Epidermal melanocyte (primary cell): ENCODE results near the gene GPC1.
"Not testable (repeated sequence)": the region's sequence is repeated elsewhere in the genome, so short reads cannot be mapped to it uniquely, and the experiment has no call there.

ENCODE experiments used
- DNase-seq: peaks from one replicate; pipeline ENCODE4 v3.0.0; 2011; ENCODE audit warnings: low spot score; ENCODE audit not compliant: insufficient read length

Gene GPC1

GRCh38 chr2:240465268-240465764 is 29.9 kb downstream of the GPC1 start:
- DNase-seq = no peak

DNA sequence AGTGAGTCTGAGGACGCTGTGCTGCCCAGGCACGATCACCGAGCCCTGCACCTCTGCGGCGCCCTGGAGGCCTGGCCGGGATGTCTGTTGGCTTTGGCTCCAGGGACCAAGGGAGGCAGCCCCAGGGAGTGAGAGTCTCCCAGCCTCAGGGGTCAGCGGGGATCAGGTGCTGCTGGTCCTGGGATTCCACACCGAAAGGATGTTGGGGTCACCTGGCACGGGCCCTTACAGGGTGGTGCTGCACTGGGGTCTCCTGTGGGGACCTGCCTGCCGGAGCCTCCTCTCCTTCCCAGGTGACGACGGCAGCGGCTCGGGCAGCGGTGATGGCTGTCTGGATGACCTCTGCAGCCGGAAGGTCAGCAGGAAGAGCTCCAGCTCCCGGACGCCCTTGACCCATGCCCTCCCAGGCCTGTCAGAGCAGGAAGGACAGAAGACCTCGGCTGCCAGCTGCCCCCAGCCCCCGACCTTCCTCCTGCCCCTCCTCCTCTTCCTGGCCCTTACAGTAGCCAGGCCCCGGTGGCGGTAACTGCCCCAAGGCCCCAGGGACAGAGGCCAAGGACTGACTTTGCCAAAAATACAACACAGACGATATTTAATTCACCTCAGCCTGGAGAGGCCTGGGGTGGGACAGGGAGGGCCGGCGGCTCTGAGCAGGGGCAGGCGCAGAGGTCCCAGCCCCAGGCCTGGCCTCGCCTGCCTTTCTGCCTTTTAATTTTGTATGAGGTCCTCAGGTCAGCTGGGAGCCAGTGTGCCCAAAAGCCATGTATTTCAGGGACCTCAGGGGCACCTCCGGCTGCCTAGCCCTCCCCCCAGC is 30.5 kb downstream of the GPC1 start:
- no peak for DNase-seq

DNA sequence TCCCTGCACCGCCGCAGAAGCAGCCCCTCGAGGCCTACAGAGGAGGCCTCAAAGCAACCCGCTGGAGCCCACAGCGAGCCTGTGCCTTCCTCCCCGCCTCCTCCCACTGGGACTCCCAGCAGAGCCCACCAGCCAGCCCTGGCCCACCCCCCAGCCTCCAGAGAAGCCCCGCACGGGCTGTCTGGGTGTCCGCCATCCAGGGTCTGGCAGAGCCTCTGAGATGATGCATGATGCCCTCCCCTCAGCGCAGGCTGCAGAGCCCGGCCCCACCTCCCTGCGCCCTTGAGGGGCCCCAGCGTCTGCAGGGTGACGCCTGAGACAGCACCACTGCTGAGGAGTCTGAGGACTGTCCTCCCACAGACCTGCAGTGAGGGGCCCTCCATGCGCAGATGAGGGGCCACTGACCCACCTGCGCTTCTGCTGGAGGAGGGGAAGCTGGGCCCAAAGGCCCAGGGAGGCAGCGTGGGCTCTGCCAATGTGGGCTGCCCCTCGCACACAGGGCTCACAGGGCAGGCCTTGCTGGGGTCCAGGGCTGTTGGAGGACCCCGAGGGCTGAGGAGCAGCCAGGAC is 31.2 kb downstream of the GPC1 start:
- no peak for DNase-seq

GRCh38 chr2:240467149-240467642 is 31.7 kb downstream of the GPC1 start:
- no peak for DNase-seq

DNA sequence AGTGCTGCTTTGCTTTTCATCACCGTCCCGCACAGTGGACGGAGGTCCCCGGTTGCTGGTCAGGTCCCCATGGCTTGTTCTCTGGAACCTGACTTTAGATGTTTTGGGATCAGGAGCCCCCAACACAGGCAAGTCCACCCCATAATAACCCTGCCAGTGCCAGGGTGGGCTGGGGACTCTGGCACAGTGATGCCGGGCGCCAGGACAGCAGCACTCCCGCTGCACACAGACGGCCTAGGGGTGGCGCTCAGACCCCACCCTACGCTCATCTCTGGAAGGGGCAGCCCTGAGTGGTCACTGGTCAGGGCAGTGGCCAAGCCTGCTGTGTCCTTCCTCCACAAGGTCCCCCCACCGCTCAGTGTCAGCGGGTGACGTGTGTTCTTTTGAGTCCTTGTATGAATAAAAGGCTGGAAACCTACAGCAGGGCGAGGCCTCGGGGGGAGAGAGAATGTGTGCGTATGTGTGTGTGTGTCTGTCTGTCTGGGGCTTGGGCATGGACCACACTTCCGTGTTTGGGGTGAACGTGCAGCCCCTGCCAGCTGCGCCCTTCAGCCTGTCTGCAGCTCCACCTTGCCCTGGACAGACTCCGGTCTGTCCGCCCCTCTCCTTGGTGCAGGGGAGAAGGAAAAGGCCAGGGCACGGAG is 32.3 kb downstream of the GPC1 start:
- DNase-seq = no peak

DNA sequence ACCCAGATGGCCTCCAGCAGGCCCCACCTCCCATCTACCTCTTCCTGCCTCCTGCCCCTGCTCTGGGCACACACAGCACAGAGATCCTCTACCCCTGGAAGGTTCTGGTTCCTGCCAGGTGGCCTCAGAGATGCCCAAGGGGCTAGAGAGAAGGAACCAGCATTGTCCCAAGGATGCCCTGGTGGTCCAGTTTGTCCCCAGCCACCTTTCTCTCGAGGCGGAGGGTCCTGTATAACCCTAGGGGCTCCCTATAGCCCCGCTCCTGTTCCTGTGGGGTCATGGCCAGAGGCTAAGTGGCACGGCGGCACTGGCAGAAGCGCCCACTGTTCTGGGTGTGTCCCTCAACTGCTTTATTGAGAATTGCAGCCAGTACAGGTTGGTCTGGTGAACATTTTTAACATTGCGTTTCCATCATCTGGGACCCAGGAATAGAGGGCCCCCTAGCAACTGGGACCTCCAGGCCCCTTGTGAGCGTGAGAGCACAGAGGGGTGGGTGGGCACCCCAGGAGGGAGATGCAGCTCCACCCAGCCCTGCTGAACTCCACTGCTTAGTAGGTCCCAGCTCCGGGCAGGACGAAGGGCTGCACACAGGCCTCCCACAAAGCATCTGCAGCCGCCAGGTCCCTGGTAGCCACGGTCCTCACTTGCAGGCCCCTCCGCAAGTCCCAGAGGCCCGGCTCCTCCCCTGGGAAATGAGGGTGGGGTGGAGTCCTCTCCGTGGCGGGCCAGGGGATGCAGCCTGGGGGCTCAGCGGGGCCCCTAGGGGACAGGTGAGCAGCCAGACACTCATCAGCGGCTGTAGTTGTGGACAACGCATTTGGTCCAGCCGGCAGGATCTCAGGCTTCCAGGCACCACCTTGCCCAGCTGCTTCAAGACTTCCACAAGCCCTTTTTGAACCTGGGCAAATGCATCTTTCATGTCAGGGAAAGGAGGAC is 33.1 kb downstream of the GPC1 start:
- no peak for DNase-seq

DNA sequence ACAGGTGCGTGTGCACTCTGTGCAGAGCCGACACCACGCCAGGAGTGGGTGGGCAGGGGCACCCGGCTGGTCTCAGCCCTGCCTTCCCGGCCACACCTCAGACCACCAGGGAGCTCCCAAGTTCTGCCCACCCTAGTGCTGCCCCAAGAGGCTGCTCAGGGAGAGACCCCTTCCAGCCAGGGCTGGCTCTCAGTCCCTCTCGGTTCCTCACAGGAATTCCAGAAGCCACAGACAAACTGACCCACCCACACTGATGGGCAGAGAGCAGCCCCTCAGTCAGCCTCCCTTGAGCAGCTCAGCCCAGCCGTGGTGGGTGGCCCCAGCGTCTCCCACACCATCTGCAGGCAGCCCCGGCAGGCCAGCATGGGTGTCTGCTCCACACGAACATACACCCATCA is 33.8 kb downstream of the GPC1 start:
- no peak for DNase-seq

- no peak for DNase-seq
Observed at GRCh38 chr2:240469740-240470139, 34.3 kb downstream of the GPC1 start.

DNA sequence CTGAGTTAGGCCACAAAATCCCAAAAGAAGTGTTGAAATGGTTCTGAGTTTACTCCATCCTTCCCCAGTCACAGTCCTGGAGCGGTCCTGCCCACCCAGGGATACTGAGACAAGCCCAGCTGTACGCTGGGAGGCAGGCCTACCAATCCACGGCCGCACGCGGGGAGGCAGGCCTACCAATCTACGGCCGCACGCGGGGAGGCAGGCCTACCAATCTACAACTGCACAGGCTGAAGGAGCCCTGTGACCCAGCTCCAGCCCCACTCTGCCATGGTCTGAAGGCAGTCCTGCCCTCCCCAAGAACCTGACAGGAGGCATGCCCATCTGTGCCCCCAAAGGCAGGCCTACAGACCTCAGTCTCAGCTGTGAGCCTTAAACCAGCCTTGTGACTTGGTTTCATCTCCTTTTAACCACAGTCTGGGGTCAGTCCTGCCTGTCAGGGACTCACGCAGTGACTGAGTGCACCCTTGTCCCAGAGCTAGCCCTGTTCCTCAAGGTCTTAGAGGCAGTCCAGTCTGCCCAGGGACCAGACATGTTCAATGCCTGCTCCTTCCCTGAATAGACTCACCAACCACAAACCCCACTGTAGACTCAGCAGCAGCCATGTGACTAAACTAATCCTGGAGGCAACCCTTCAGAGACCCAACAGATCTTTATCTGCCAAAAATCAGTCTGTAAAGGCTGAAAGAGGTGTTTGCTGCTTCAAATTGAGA is 36.8 kb downstream of the GPC1 start:
- DNase-seq = no peak

- no peak for DNase-seq
Observed at GRCh38 chr2:240473211-240473610, 37.7 kb downstream of the GPC1 start.

GRCh38 chr2:240477916-240478315 is 42.5 kb downstream of the GPC1 start:
- no peak for DNase-seq

GRCh38 chr2:240478346-240479110 is 43.1 kb downstream of the GPC1 start:
- no peak for DNase-seq

DNA sequence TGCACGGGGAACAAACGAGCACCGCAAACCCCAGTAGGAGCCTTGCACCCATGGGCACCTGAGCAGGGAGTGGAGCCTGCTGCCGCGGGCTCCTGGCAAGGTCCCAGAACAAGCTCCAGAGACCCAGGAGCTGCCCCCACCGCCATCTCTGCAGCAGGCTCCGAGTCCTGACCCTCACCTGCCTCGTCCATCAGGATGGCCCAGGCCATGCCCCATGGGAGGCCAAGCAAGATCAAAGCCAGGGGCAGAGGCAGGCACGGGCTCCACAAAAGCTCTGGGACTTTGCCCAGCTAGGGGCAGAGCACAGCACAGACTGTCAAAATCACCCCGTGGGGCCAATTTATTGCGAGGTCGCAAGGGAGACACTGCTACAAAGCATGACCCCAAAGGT is 43.6 kb downstream of the GPC1 start:
- DNase-seq = no peak

DNA sequence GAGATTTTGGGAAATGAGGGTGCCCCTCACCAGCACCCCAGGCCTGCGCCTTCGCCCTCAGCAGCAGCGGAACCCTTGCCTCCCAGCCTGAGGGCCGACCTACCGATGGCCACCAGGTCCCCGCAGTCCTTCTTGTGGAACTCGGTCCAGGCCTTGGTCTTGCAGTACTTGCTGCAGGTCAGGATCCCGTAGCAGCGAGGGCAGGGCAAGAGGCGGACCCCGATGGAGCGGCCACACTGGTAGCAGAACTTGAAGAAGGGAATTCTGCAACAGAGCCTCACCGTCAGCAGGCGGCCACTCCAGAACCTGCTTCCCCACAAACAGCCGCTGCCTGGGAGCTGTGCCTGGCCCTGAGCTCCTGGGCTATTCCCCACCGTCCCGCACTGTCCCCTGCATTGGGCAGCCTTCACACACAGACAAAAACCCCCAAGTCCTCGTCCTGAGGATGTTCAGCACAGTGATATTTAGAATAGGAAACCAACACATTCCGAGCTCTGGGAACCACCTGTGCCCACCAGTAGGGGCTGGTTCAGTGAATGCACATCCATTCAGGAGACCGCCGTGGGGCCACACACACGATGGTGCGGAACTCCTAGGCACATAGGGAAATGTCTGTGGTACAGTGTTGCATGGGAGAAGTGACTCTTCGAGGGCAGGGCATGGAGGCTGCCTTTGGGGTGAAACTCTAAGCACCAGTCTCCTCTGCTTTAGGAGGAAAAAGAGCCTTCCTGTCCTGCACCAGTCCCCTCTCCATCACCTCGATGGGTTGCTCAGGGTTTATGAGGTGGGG is 45.6 kb downstream of the GPC1 start:
- no peak for DNase-seq

GRCh38 chr2:240481720-240482119 is 46.3 kb downstream of the GPC1 start:
- no peak for DNase-seq

- no peak for DNase-seq
Observed at GRCh38 chr2:240482141-240482540, 46.7 kb downstream of the GPC1 start.

- no peak for DNase-seq
Observed at GRCh38 chr2:240491483-240491882, 56.0 kb downstream of the GPC1 start.

- DNase-seq = no peak
Observed at GRCh38 chr2:240494194-240494793, 58.8 kb downstream of the GPC1 start.

DNA sequence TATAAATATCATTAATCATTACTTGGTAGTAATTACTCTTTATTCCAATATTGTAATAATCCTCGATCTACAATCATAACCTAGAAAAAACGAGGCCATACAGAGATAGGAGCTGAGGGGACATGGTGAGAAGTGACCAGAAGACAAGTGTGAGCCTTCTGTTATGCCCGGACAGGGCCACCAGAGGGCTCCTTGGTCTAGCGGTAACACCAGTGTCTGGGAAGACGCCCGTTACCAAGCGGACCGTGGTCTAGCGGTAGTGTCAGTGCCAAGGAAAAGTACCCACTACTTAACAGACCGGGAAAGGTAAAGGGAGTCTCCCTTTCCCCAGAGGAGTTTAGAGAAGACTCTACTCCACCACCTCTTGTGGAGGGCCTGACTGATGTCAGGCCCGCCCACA is 59.5 kb downstream of the GPC1 start:
- not testable (repeated sequence) for DNase-seq
